Erythroblast (primary cell): ENCODE data around the gene SLC17A4.
A peak's percentile ranks its signal among the peaks of the same experiment; 100 is the strongest.

Experiments used
- DNase-seq, 2 experiments: peaks; one replicate each; lab custom pipeline; 2025; lab: John Stamatoyannopoulos, UW
- GATA1 ChIP-seq: IDR thresholded peaks from 2 replicates; pipeline ENCODE4 v1.6.1; 2011; ENCODE audit warnings: low read depth, mild to moderate bottlenecking, control low read depth, low read length, moderate library complexity
- POLR2A ChIP-seq: IDR thresholded peaks from 2 replicates; pipeline ENCODE4 v1.6.1; 2011; ENCODE audit warnings: mild to moderate bottlenecking, low read length

The SLC17A4 gene

GRCh38 chr6:25757936-25758642 is 3.5 kb downstream of the SLC17A4 start:
- TF ChIP-seq GATA1 (no peak), POLR2A (no peak)
- no peak for DNase-seq

- DNase-seq: no peak
- no peak for TF ChIP-seq POLR2A
Observed at GRCh38 chr6:25764611-25765010, 10.1 kb downstream of the SLC17A4 start.

DNA sequence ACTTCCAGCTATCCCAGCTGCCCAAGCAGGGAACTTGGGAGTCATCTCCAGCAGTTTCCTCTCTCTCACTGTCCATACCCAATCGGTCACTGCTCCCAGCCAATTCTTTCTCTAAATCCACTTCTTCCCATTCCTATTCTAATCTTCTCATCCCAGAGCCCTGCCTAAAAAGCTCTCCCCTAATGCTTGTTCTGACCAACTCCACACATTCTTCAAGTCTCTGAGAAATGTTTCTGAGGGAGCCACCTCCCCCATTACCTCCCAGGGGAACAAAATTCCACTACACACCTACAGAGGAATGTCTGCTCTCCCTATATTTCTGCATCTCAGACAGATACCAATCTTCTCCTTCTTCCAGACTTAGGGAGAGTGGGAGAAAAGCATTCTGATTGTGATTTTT is 14.0 kb downstream of the SLC17A4 start:
- no peak for DNase-seq
- TF ChIP-seq POLR2A: no peak
- TF ChIP-seq GATA1: no peak

DNA sequence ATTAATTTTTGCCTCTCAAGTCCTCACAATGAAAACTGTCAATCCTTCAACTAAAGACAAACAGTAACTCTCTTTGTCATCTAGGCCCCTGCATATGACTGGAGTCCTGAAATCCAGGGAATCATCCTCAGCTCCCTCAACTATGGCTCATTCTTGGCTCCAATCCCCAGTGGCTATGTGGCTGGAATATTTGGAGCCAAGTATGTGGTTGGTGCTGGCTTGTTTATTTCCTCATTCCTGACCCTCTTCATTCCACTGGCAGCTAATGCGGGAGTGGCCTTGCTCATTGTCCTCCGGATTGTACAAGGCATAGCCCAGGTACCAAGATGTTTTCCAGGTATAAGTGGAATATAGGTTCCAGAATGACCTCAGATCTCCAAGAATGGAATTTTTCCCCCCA is 15.4 kb downstream of the SLC17A4 start:
- no peak for DNase-seq
- TF ChIP-seq GATA1: no peak

- TF ChIP-seq POLR2A (no peak), GATA1 (no peak)
- DNase-seq: no peak
Observed at GRCh38 chr6:25774120-25774715, 19.7 kb downstream of the SLC17A4 start.

DNA sequence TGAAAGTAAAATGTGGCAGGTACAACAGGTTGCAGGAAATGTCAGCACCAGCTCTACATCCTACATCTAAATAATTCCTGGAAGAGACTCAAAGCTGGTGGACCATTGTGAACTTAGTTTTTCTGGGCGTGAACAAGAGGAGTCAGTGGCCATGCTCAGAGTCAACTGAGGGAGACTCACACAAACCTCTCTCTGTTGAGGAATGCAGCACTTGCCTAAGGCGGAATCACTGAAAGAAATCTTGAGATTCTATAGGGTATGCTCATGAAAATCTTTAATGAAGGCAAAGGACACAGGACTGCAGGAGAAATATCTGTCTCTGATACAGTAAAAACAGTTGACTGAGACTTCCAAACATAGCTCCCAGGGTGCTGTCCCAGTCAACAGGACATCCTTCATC is 22.5 kb downstream of the SLC17A4 start:
- TF ChIP-seq GATA1 (no peak), POLR2A (no peak)
- no peak for DNase-seq

DNA sequence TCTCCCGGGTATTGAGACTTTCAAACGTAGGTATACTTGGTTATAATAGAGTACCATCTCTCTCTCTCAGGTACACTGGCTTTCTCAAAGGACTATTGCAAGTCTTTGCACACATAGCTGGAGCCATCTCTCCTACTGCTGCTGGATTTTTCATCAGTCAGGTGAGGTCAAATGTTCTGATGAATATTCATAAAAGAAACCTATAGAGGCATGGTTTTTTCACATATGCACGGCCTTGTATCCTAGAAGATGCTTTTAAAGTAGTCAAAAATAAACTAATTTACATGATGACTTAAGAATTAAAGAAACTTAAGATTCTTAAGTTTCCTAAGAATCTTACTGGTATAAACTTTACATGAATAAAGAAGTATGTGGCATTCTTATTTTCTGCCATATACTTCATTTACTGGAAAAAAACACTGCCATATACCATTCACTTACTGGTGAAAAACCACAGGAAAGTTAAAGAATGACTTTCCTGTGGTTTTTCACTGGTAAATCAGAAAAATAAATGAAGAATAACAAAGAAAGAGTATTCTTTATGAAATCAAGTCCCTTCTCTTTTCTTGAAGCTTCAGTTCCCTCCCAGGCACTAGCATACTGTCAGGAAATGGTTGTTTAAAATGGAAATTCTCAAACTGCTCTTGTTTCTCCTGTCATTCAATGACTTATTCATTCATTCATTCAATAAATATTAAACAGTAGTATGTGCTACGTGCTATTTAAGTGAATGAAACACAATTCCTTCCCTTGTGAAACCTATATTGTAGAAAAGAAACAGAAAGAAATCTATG is 23.5 kb downstream of the SLC17A4 start:
- no peak for DNase-seq
- TF ChIP-seq GATA1 (no peak), POLR2A (no peak)

GRCh38 chr6:25781134-25781533 is 26.6 kb downstream of the SLC17A4 start:
- TF ChIP-seq POLR2A: no peak
- no peak for TF ChIP-seq GATA1

DNA sequence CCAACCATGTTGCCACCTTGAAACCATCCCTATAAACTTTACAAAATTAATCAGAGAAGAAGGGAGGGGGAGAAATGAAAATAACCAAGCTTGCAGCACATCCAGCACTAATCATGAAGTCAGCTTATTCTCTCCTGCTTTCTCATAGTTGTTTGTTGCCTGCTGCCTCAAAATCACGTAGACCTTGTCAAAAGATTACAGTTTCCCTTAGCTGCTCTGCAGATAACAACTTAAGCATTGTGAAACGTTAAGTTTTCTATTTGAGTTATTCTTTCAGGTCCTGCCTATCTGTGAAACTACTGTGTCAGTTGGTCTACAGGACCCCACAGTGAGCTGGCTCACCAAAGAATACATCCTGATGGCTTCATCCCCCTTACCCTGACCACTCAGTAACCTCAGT is 32.9 kb downstream of the SLC17A4 start:
- DNase-seq: no peak
- TF ChIP-seq POLR2A: no peak
- TF ChIP-seq GATA1: no peak

More at GRCh38 chr6:25781134-25781533, 26.6 kb downstream of the SLC17A4 start:
- DNase-seq: no peak

DNA sequence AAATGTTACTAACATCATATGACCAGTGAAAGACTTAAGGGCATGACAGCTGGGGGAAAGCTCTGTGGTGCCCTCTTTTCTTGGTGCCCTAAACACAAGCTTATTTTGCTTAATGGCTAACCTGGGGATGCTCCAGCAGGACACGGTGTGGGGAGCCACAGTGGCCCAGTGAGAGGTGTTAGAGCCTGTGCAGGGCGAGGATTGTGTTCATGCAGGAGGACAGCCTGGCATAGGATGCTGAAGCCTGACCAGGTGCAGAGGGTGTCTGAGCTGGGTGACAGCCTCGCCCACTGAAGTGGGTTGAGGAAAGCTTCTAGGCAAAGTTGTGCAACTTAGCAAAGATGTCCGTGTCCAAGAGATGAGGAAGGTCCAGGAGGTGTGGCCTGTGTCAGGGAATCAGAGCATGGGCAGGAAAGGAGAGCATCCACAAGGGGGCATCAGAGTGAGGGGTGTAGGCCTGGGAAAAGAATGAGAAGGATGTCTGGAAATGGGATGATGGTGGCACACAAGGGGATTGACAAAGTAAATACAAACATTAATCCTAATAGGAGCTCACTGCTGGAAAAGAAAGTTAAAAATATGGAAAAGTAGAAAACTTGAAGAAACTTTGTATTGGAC is 33.9 kb downstream of the SLC17A4 start:
- peak; percentile 47 to 70 for DNase-seq
- TF ChIP-seq GATA1 (no peak), POLR2A (no peak)

DNA sequence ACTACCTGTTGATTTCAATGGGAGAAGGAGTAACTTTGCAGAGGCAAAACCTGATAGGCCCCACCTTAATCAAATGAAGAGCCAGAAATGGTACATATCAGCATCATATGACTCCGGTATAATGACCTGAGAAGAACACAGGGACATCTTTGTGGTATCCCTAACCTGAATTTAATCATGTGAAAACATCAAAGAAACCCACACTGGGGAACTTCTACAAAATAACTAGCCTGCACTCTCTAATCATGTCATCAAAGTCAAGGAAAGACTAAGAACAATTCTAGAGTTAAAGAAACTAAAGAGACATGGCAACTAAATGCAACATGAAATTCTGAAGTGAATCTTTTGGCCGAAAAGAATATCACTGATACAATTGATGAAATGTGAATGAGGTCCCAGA is 34.9 kb downstream of the SLC17A4 start:
- TF ChIP-seq GATA1 (no peak), POLR2A (no peak)
- no peak for DNase-seq

DNA sequence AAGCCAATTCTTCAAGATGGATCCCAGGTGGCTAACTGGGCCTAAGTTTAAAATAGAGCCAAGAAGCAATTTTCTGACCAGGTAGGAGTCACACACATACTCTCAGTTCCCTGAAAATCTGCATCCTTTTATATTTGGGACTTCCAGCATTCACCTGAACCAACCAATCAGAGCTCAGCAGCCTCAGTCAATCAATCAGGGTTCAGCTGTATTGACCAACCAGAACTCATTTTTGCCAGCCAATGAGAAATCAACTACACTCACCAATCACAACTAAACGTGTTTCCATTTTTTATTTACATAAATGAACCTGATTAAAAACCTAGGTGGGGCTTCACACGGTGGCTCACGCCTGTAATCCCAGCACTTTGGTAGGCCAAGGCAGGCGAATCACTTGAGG is 37.5 kb downstream of the SLC17A4 start:
- DNase-seq: no peak
- TF ChIP-seq POLR2A: no peak
- no peak for TF ChIP-seq GATA1

GRCh38 chr6:25793970-25794369 is 39.4 kb downstream of the SLC17A4 start:
- TF ChIP-seq POLR2A (no peak), GATA1 (no peak)
- DNase-seq: no peak

DNA sequence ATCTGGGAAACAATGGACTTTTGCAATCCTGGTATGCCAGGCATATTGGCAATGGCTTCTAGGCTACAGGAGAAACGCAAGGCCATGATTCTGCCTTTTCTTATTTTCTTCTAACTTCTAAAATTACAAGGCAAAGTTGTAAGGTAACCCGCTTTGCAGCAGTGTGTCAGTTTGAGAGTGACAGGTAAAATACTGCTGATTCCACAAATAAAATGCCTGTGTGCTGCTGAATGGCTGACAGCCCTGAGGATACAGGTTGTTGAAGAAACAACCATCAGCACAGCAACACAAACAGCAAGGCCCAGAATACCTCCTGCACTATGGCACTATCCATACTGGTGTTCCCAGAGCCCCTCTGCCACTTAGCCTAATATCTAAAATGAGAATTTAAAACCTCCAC is 40.2 kb downstream of the SLC17A4 start:
- DNase-seq: no peak
- TF ChIP-seq GATA1: no peak
- TF ChIP-seq POLR2A: no peak
